Natural killer cell (primary cell): ENCODE data around the gene ZDHHC14. TPM values are rescaled to one million over a fixed set of nuclear protein-coding genes. Genes with fewer than 3 reads are reported as not detected.
A peak's percentile ranks its signal among the peaks of the same experiment; 100 is the strongest.

Experiments used
- ATAC-seq, 3 donors: fragments of 150-1000 bp in 2 of 3; fragments of 200-7000 bp in 1 of 3; cut with Tn5 transposase; 1 replicate in 1 of 3; 2 replicates in 2 of 3; pipeline ENCODE4 v1.10.0; 2021; ENCODE audit warnings: mild to moderate bottlenecking in 2 of 3, moderate library complexity in 2 of 3
- DNase-seq, 2 donors: peaks; one replicate each; pipeline versions ENCODE4 v3.0.0 to v3.0.0-alpha.2; 2013 to 2021; ENCODE audit warnings: mixed read lengths in 1 of 2
- H3K27ac ChIP-seq: one replicate; pipeline ENCODE4 v1.5.1; 2013; ENCODE audit warnings: mild to moderate bottlenecking, low read length
- H3K27me3 ChIP-seq: one replicate; pipeline ENCODE4 v1.6.1; 2013; ENCODE audit warnings: low read length; ENCODE audit not compliant: control insufficient read depth, insufficient read depth
- H3K36me3 ChIP-seq: one replicate; pipeline ENCODE4 v1.6.1; 2013; ENCODE audit warnings: low read length; ENCODE audit not compliant: control insufficient read depth, insufficient read depth
- H3K4me1 ChIP-seq: one replicate; pipeline ENCODE4 v1.6.1; 2013; ENCODE audit warnings: low read length; ENCODE audit not compliant: control insufficient read depth, insufficient read depth
- H3K4me3 ChIP-seq: one replicate; pipeline ENCODE4 v1.5.1; 2013; ENCODE audit warnings: low read length
- H3K9me3 ChIP-seq: one replicate; pipeline ENCODE4 v1.6.1; 2013; ENCODE audit warnings: low read length; ENCODE audit not compliant: control insufficient read depth, insufficient read depth
- H3K27ac Mint-ChIP-seq, 2 donors: one replicate each; pipeline ENCODE4 v1.8.0; 2022; ENCODE audit warnings: mild to moderate bottlenecking in 2 of 2, mixed read lengths in 2 of 2, moderate library complexity in 1 of 2
- H3K27me3 Mint-ChIP-seq, 2 donors: one replicate each; pipeline ENCODE4 v1.8.0; 2022; ENCODE audit warnings: low read depth in 2 of 2, mixed read lengths in 2 of 2
- H3K36me3 Mint-ChIP-seq: one replicate; pipeline ENCODE4 v1.8.0; 2022; ENCODE audit warnings: mixed read lengths
- H3K4me1 Mint-ChIP-seq, 2 donors: one replicate each; pipeline ENCODE4 v1.8.0; 2022; ENCODE audit warnings: mixed read lengths in 2 of 2
- H3K4me3 Mint-ChIP-seq: one replicate; pipeline ENCODE4 v1.8.0; 2022; ENCODE audit warnings: mild to moderate bottlenecking, moderate library complexity, mixed read lengths
- H3K9me3 Mint-ChIP-seq, 2 donors: one replicate each; pipeline ENCODE4 v1.8.0; 2022; ENCODE audit warnings: mixed read lengths in 2 of 2
- CTCF ChIP-seq: fragments of 200-600 bp; IDR thresholded peaks from one replicate; pipeline ENCODE4 v1.8.0; 2022; ENCODE audit warnings: antibody characterized with exemption
- WGBS: methylation state at CpG from one replicate; pipeline ENCODE4 v1.1.7; 2013; ENCODE audit warnings: missing lambda C conversion rate; ENCODE audit not compliant: insufficient coverage; 5-methylcytosine and 5-hydroxymethylcytosine counted together
- intact Hi-C: fragments of 100-400 bp; cut with micrococcal nuclease; formaldehyde crosslinking; loops from one replicate; pipeline ENCODE4 v1.14.2; 2022
- total RNA-seq, 4 donors: library from RNA; stranded (reverse); fragments of 120-200 nt in 1 of 4; gene quantifications; one replicate each; pipeline versions ENCODE4 v1.2.3 to v1.2.4, GENCODE V29; 2013 to 2022

The ZDHHC14 gene
- total RNA-seq, 3 donors from 2014 or later (not counting 1 experiment from before 2014, with no cell fraction given): 6.7 to 11.3 (median 10.6) TPM

- Histone ChIP-seq H3K27ac (no peak overlapping the region), H3K4me1 (peaks cover 22% of the 10 kb centered on the region), H3K9me3 (no peaks in the 10 kb centered on the region), H3K36me3 (no peaks in the 10 kb centered on the region), H3K4me3 (no peak overlapping the region), H3K27me3 (no peaks in the 10 kb centered on the region)
- Mint-ChIP-seq H3K27ac (peak overlapping the region; percentile 74 to 84), H3K36me3 (no peaks in the 10 kb centered on the region), H3K9me3 (no peaks in the 10 kb centered on the region), H3K27me3 (no peaks in the 10 kb centered on the region), H3K4me1 (peaks cover 43 to 45% of the 10 kb centered on the region in 2 donors), H3K4me3 (no peak overlapping the region)
- TF ChIP-seq CTCF: no peak
- intact Hi-C loops: no loop called here
- ATAC-seq (no peak), DNase-seq (no peak)
- WGBS: no CpG with 5 or more reads among the region's 1 CpG
These were observed 141.5 kb downstream of the ZDHHC14 start for GRCh38 chr6:157522472-157522871.

GRCh38 chr6:157524735-157525134, 143.7 kb downstream of the ZDHHC14 start:
- H3K27ac Mint-ChIP-seq: no peak overlapping the region

GRCh38 chr6:157525292-157525889, 144.4 kb downstream of the ZDHHC14 start:
- no peaks in the 10 kb centered on the region for H3K9me3 Mint-ChIP-seq

More at GRCh38 chr6:157524735-157525134, 143.7 kb downstream of the ZDHHC14 start:
- 100% methylated on average over 1 of the region's 2 CpGs for WGBS
- Mint-ChIP-seq H3K36me3 (no peaks in the 10 kb centered on the region), H3K4me3 (no peak overlapping the region), H3K4me1 (peaks cover 44 to 54% of the 10 kb centered on the region in 2 donors), H3K27me3 (no peaks in the 10 kb centered on the region), H3K9me3 (no peaks in the 10 kb centered on the region)
- TF ChIP-seq CTCF: no peak
- intact Hi-C loops: no loop called here
- Histone ChIP-seq H3K9me3 (no peaks in the 10 kb centered on the region), H3K27me3 (no peaks in the 10 kb centered on the region), H3K27ac (no peak overlapping the region), H3K36me3 (no peaks in the 10 kb centered on the region), H3K4me3 (no peak overlapping the region), H3K4me1 (peaks cover 24% of the 10 kb centered on the region)
- ATAC-seq (no peak), DNase-seq (no peak)

More at GRCh38 chr6:157525292-157525889, 144.4 kb downstream of the ZDHHC14 start:
- H3K36me3 ChIP-seq: no peaks in the 10 kb centered on the region
- no peak for DNase-seq
- peaks cover 24% of the 10 kb centered on the region for H3K4me1 ChIP-seq
- Mint-ChIP-seq H3K36me3 (no peaks in the 10 kb centered on the region), H3K4me1 (peaks cover 44 to 54% of the 10 kb centered on the region in 2 donors), H3K27me3 (no peaks in the 10 kb centered on the region), H3K27ac (peak overlapping the region; percentile 89 to 93), H3K4me3 (no peak overlapping the region)
- intact Hi-C loops: no loop called here
- H3K9me3 ChIP-seq: no peaks in the 10 kb centered on the region
- 95% methylated on average over 7 of the region's 7 CpGs for WGBS
- TF ChIP-seq CTCF: no peak
- H3K27ac ChIP-seq: no peak overlapping the region
- no peak for ATAC-seq
- no peak overlapping the region for H3K4me3 ChIP-seq
- H3K27me3 ChIP-seq: no peaks in the 10 kb centered on the region
